SU-DHL-6 (cell line): Measurements from ENCODE around the gene SMC1A.

Source experiments
- H2AFZ ChIP-seq: fragments of 200-600 bp; sonication (generic); 2 replicates; pipeline ENCODE4 v1.6.1; 2014; ENCODE audit warnings: low read depth, mild to moderate bottlenecking, moderate library complexity, mixed read lengths, antibody characterized with exemption, low read length; ENCODE audit not compliant: severe bottlenecking
- H3F3A ChIP-seq: fragments of 200-600 bp; shearing (Covaris generic); 2 replicates; pipeline ENCODE4 v1.6.0; 2016; ENCODE audit warnings: antibody characterized with exemption, mild to moderate bottlenecking; ENCODE audit not compliant: insufficient read depth
- H3K27ac ChIP-seq: fragments of 200-600 bp; sonication (generic); 2 replicates; pipeline ENCODE4 v1.5.1; 2016; ENCODE audit warnings: low read depth, mild to moderate bottlenecking, low read length, moderate library complexity, mixed read lengths
- H3K27me3 ChIP-seq: fragments of 200-600 bp; sonication (generic), shearing (Covaris generic); 2 replicates; pipeline ENCODE4 v1.6.0; 2014; ENCODE audit warnings: mild to moderate bottlenecking, low read length
- H3K36me3 ChIP-seq: fragments of 200-600 bp; sonication (generic); 2 replicates; pipeline ENCODE4 v1.6.1; 2014; ENCODE audit warnings: mild to moderate bottlenecking, low read length, mixed read lengths
- H3K4me2 ChIP-seq: fragments of 300-600, 200-600 bp; shearing (Covaris generic), sonication (generic); 2 replicates; pipeline ENCODE4 v1.6.0; 2014; ENCODE audit warnings: low read length, low read depth, mild to moderate bottlenecking; ENCODE audit not compliant: poor library complexity, severe bottlenecking
- H3K4me3 ChIP-seq: fragments of 200-600 bp; sonication (generic); 2 replicates; pipeline ENCODE4 v1.5.1; 2014; ENCODE audit warnings: antibody characterized with exemption, low read length, mild to moderate bottlenecking, mixed read lengths; ENCODE audit not compliant: insufficient read depth, poor library complexity, severe bottlenecking
- H3K79me2 ChIP-seq: fragments of 200-600 bp; sonication (generic); 2 replicates; pipeline ENCODE4 v1.6.1; 2014; ENCODE audit warnings: mild to moderate bottlenecking, low read length, moderate library complexity; ENCODE audit not compliant: insufficient read depth
- H3K9ac ChIP-seq: fragments of 200-600 bp; sonication (generic); 2 replicates; pipeline ENCODE4 v1.7.0; 2014; ENCODE audit warnings: mild to moderate bottlenecking, low read length
- H3K9me2 ChIP-seq: fragments of 200-600 bp; sonication (generic); replicated peaks from 2 replicates; pipeline ENCODE4 v1.6.1; 2014; ENCODE audit warnings: low read length; ENCODE audit not compliant: insufficient read depth
- H3K9me3 ChIP-seq: fragments of 200-600 bp; sonication (generic); 2 replicates; pipeline ENCODE4 v1.6.1; 2014; ENCODE audit warnings: low read length, mixed read lengths; ENCODE audit not compliant: insufficient read depth
- H4K20me1 ChIP-seq: fragments of 200-600 bp; sonication (generic); 2 replicates; pipeline ENCODE4 v1.6.1; 2014; ENCODE audit warnings: low read depth, mild to moderate bottlenecking, antibody characterized with exemption, low read length, moderate library complexity, mixed read lengths
- EZH2phosphoT487 ChIP-seq: fragments of 200-600 bp; sonication (generic), shearing (Covaris generic); conservative IDR thresholded peaks from 2 replicates; pipeline ENCODE4 v1.6.1; 2018; ENCODE audit warnings: mild to moderate bottlenecking, antibody characterized with exemption, low read length, moderate library complexity, mixed read lengths
- TF ChIP-seq, protein P1 (sequence below): fragments of 200-600 bp; sonication (generic); IDR thresholded peaks from one replicate; pipeline ENCODE4 v1.5.1; 2017; ENCODE audit warnings: antibody characterized with exemption, mild to moderate bottlenecking, low read length, moderate library complexity; ENCODE audit not compliant: insufficient read depth, poor library complexity, severe bottlenecking

Gene SMC1A

DNA sequence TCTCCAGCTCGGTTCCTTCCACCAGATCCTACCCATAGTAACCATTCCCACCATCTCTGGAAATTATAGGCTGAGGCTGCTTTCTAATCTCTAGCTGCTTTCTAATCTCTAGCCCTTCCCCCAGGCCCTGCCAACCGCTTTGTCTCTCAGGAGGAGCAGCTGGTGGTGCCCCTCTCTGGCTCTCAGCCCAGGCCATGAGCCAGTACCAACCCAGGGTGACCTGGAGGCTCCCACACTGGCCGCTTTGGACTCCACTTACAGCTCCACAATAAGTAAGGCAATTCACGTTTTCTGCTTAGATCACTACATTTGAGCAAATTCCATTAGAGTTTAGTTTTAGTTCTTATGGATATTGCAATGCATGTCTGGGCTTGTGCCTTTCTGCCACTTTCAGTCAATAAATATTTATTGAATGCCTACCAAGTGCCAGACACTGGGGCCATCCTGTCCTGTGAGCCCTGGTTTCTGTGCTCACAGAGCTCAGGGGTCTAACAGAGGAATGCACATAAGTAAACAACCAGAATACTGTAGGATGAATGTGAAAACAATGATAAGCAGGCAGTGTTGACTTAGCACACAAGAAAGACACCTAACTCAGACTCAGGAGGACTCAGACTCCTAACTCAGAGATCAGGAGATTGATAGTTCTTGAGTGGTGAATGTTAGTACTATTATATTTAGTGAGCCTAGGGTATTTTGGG, 38.9 kb downstream of the SMC1A start:
- Histone ChIP-seq H3K9ac (no peak overlapping the region), H3K27ac (no peak overlapping the region), H3K4me2 (no peak overlapping the region), H2AFZ (no peak overlapping the region), H3K9me2 (no peaks in the 10 kb centered on the region), H3F3A (no peaks in the 10 kb centered on the region), H3K9me3 (no peaks in the 10 kb centered on the region), H4K20me1 (no peaks in the 10 kb centered on the region), H3K79me2 (no peaks in the 10 kb centered on the region), H3K36me3 (no peaks in the 10 kb centered on the region), H3K27me3 (no peaks in the 10 kb centered on the region), H3K4me3 (no peak overlapping the region)
- TF ChIP-seq, protein P1, sequence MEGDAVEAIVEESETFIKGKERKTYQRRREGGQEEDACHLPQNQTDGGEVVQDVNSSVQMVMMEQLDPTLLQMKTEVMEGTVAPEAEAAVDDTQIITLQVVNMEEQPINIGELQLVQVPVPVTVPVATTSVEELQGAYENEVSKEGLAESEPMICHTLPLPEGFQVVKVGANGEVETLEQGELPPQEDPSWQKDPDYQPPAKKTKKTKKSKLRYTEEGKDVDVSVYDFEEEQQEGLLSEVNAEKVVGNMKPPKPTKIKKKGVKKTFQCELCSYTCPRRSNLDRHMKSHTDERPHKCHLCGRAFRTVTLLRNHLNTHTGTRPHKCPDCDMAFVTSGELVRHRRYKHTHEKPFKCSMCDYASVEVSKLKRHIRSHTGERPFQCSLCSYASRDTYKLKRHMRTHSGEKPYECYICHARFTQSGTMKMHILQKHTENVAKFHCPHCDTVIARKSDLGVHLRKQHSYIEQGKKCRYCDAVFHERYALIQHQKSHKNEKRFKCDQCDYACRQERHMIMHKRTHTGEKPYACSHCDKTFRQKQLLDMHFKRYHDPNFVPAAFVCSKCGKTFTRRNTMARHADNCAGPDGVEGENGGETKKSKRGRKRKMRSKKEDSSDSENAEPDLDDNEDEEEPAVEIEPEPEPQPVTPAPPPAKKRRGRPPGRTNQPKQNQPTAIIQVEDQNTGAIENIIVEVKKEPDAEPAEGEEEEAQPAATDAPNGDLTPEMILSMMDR: no peak
- TF ChIP-seq EZH2phosphoT487: no peak

DNA sequence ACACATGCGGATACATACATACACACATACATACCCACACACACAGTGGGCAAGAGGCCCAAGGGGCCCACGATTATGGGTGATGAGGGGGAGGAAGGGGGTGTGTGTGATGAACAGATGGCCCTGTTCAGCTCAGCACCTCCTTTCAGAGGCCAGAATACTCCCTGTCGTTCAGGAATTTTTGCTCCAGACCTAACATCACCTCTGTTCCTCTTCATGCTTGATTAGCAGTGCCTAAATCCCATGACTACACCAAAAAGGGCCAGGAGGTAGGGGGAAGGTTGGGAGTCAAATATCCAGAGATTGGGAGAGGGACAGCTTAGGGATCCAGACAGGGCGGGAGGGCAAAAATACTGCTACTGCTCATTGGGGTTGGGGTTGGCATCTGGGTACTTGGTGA, 42.7 kb downstream of the SMC1A start:
- H2AFZ ChIP-seq: no peak overlapping the region
- H3K4me2 ChIP-seq: no peak overlapping the region
- H4K20me1 ChIP-seq: no peaks in the 10 kb centered on the region
- no peaks in the 10 kb centered on the region for H3K9me3 ChIP-seq
- no peaks in the 10 kb centered on the region for H3F3A ChIP-seq
- H3K79me2 ChIP-seq: no peaks in the 10 kb centered on the region
- H3K27me3 ChIP-seq: no peaks in the 10 kb centered on the region
- no peak overlapping the region for H3K27ac ChIP-seq
- no peaks in the 10 kb centered on the region for H3K36me3 ChIP-seq
- TF ChIP-seq, protein P1: no peak
- no peak for TF ChIP-seq EZH2phosphoT487
- H3K9me2 ChIP-seq: no peaks in the 10 kb centered on the region
- no peak overlapping the region for H3K9ac ChIP-seq
- no peak overlapping the region for H3K4me3 ChIP-seq

DNA sequence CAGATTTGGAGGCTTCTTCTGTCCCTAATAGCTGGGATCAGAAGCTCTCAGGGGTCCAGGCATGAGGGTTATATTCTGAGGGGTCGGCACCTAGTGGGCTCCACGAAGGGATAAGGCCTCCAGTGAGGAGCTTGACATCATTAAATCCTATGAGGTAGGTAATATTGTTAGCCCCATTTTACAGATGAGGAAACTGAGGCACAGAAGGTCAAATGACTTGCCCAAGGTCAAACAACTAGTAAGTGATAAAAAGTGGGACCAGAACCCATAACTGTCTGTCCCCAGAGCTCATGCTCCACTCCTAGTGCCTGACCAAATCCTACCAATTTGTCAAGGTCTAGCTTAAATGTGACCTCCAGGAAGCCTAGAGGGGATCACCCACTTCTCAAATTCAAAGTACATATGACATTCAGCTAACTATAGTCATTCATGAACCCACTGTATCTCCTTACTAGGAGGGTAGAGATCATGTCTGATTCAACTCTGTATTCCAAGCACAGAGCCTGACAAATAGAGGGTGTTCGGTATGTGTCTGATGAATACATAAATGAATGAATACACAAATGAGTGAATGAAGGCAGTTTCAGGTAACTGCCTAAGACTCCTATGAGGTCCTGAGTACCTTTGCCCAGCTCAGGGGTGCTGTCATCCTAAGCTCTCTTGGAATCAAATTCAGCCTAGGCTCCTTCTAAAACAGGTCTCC, 43.3 kb downstream of the SMC1A start:
- Histone ChIP-seq H3K9me2 (no peaks in the 10 kb centered on the region), H3F3A (no peaks in the 10 kb centered on the region), H3K4me2 (no peak overlapping the region), H3K27ac (no peak overlapping the region), H3K36me3 (no peaks in the 10 kb centered on the region), H3K27me3 (no peaks in the 10 kb centered on the region), H3K9me3 (no peaks in the 10 kb centered on the region), H2AFZ (no peak overlapping the region), H3K79me2 (no peaks in the 10 kb centered on the region), H3K9ac (no peak overlapping the region), H4K20me1 (no peaks in the 10 kb centered on the region), H3K4me3 (no peak overlapping the region)
- no peak for TF ChIP-seq EZH2phosphoT487
- TF ChIP-seq, protein P1: no peak
